Measurements from ENCODE around the gene SLC30A2. TPM values are rescaled to one million over a fixed set of nuclear protein-coding genes. Genes with fewer than 3 reads are reported as not detected.
A peak's percentile ranks its signal among the peaks of the same experiment; 100 is the strongest.

Gene SLC30A2
- total and polyA plus RNA-seq, 11 donors = 2.9 to 18.0 (median 4.9) TPM

- H3K36me3 ChIP-seq = no peaks in the 10 kb centered on the region
- WGBS, 4 donors = 62 to 76% (median 66%) methylated on average over 5 to 7 of the region's 7 CpGs
- H3K9me3 ChIP-seq = no peaks in the 10 kb centered on the region
- peaks cover 0 to 58% (median 14%) of the 10 kb centered on the region in 12 donors for H3K4me1 ChIP-seq
- DNase-seq = no peak
- ATAC-seq = no peak
- no peak overlapping the region for H3K27ac ChIP-seq
- TF ChIP-seq, protein P1, sequence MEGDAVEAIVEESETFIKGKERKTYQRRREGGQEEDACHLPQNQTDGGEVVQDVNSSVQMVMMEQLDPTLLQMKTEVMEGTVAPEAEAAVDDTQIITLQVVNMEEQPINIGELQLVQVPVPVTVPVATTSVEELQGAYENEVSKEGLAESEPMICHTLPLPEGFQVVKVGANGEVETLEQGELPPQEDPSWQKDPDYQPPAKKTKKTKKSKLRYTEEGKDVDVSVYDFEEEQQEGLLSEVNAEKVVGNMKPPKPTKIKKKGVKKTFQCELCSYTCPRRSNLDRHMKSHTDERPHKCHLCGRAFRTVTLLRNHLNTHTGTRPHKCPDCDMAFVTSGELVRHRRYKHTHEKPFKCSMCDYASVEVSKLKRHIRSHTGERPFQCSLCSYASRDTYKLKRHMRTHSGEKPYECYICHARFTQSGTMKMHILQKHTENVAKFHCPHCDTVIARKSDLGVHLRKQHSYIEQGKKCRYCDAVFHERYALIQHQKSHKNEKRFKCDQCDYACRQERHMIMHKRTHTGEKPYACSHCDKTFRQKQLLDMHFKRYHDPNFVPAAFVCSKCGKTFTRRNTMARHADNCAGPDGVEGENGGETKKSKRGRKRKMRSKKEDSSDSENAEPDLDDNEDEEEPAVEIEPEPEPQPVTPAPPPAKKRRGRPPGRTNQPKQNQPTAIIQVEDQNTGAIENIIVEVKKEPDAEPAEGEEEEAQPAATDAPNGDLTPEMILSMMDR (IDR thresholded peaks at IDR 0.05) = no peak
- TF ChIP-seq POLR2A (IDR thresholded peaks at IDR 0.05) = no peak
- H3K27me3 ChIP-seq = peaks cover 7 to 39% (median 17%) of the 10 kb centered on the region in 9 donors
- no peak overlapping the region for H3K4me3 ChIP-seq
- intact Hi-C loops (cut with DNase I) = no loop called here
These were observed 4.5 kb downstream of the SLC30A2 start for GRCh38 chr1:26041401-26041800.

DNA sequence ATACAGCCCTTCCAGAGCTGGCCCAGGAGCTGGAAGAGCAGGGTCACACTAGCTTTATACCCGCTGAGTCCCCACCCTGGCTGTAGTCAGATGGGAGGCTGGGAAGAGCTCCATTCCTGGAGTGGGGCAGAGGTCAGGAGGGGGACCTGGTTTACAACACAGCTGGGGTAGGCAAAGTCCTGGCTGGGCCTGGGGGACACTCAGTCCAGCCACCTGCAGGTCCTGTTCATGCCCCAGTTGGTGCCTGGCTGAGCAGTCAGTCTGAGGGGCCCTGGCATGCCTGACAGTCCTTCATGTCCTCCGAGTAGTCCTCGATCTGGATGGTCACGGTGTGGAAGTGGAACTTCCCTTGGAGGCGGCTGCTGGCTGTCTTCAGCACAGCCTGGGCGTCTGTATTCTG, 7.0 kb downstream of the SLC30A2 start:
- no peaks in the 10 kb centered on the region for H3K9me3 ChIP-seq
- TF ChIP-seq POLR2A (IDR thresholded peaks at IDR 0.05) = no peak
- TF ChIP-seq, protein P1 (IDR thresholded peaks at IDR 0.05) = no peak
- no peaks in the 10 kb centered on the region for H3K36me3 ChIP-seq
- ATAC-seq (no peak), DNase-seq (no peak)
- peak overlapping the region in 9 of 12 donors; percentile 49 to 97 (median 95) for H3K27ac ChIP-seq
- WGBS, 4 donors = 44 to 69% (median 56%) methylated on average over 3 to 6 of the region's 6 CpGs
- peaks cover 0 to 20% (median 2%) of the 10 kb centered on the region in 9 donors for H3K27me3 ChIP-seq
- H3K4me1 ChIP-seq = peaks cover 0 to 46% (median 13%) of the 10 kb centered on the region in 12 donors
- H3K4me3 ChIP-seq = no peak overlapping the region
- intact Hi-C loops (cut with DNase I) = loop anchor here (2.0 to 10.0 kb wide), 13 partner anchors 43 to 276 kb away; partner anchors contain the start of genes CEP85 (in 4 of the 10), CD52 (in 1 of the 10), FAM110D (in 1 of the 10) and SH3BGRL3 (in 1 of the 10)

DNA sequence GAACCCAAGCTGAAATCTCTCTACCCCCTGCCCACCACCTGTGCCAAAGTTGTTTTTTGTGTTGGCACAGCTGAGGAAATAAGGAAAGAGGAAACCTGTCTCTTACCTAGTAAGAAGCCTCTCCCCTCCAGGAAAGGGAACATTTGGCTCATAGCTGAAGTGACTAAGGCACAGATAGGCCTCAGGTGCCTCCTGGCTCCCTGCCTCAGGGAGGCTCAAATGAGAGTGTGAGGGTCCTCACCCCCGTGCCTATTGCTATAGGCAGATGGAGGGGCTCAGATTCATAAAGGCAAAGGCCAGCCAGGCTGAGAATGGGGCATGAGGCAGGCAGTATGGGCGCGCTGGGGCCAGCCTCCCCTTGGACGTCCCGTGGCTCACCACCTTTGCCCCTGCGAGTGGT, 7.4 kb downstream of the SLC30A2 start:
- 88 to 97% (median 93%) methylated on average over 3 to 6 of the region's 6 CpGs for WGBS, 4 donors
- ATAC-seq = no peak
- TF ChIP-seq, protein P1 (IDR thresholded peaks at IDR 0.05) = no peak
- TF ChIP-seq POLR2A (IDR thresholded peaks at IDR 0.05) = no peak

DNA sequence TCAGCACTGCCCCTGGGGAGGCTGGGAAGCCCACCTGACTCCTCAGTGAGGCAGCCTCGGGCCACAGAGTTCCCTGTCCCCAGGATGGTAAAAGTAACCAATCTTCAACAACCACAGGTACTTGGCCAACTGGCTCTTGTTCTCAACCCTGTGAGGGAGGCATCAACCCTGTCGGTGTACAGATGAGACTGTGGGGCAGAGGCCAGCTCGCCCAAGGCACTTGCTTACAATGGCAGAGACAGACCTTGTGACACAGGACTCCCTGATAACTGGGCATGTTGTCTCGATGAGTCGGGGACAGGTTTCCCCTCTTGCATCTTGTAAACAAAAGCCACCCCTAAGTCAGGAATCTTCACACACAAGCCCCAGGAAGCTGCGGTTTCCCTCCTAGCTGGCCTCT, 8.0 kb downstream of the SLC30A2 start:
- TF ChIP-seq POLR2A (IDR thresholded peaks at IDR 0.05) = no peak
- TF ChIP-seq, protein P1 (IDR thresholded peaks at IDR 0.05) = no peak
- ATAC-seq (no peak), DNase-seq (no peak)
- Histone ChIP-seq H3K36me3 (no peaks in the 10 kb centered on the region), H3K9me3 (no peaks in the 10 kb centered on the region), H3K27ac (peak overlapping the region in 11 of 12 donors; percentile 42 to 97 (median 94)), H3K27me3 (peaks cover 0 to 10% (median 0%) of the 10 kb centered on the region in 9 donors), H3K4me3 (no peak overlapping the region), H3K4me1 (peaks cover 0 to 40% (median 12%) of the 10 kb centered on the region in 12 donors)
- intact Hi-C loops (cut with DNase I) = loop anchor here (2.0 to 10.0 kb wide), 17 partner anchors 44 to 277 kb away; partner anchors contain the start of genes CEP85 (in 4 of the 10), CD52 (in 1 of the 10), FAM110D (in 1 of the 10) and SH3BGRL3 (in 1 of the 10)
- 51 to 69% (median 60%) methylated on average over 6 of the region's 6 CpGs for WGBS, 4 donors

More for the DNA sequence above, 7.4 kb downstream of the SLC30A2 start:
- Histone ChIP-seq H3K4me3 (no peak overlapping the region), H3K4me1 (peaks cover 0 to 42% (median 13%) of the 10 kb centered on the region in 12 donors), H3K27ac (peak overlapping the region in 10 of 12 donors; percentile 49 to 97 (median 94)), H3K27me3 (peaks cover 0 to 15% (median 0%) of the 10 kb centered on the region in 9 donors), H3K9me3 (no peaks in the 10 kb centered on the region), H3K36me3 (no peaks in the 10 kb centered on the region)
- no peak for DNase-seq
- intact Hi-C loops (cut with DNase I) = loop anchor here (2.0 to 10.0 kb wide), 13 partner anchors 44 to 276 kb away; partner anchors contain the start of genes CEP85 (in 4 of the 10), CD52 (in 1 of the 10), FAM110D (in 1 of the 10) and SH3BGRL3 (in 1 of the 10)

All from heart left ventricle (tissue), 16 donors.